Hypothalamus (tissue), 51 donors: Measurements from ENCODE around the gene NOX5.
A peak's percentile ranks its signal among the peaks of the same experiment; 100 is the strongest.

Experiments
- DNase-seq, 51 donors: peaks; one replicate each; lab custom pipeline; 2025; lab: John Stamatoyannopoulos, UW

The NOX5 gene

GRCh38 chr15:69096196-69096595, 81.7 kb downstream of the NOX5 start:
- no peak for DNase-seq

DNA sequence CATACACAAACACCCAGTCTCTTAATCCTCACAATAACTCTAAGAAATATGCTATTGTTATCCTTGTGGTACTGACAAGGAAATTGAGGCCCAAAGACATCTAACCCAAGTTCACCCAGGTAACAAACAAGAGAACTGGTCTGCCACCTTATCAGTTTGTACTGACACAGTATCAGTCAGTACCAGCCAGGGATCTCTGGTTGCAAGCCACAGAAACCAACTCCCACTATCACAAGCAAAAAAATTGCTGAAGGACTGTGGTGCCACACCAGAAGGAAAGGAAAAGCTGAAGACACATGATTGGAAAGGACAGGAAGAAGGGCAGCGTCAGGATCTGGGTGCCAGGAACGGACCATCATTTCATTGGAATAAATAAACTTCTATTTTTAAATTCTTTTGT, 82.1 kb downstream of the NOX5 start:
- DNase-seq = no peak

- no peak for DNase-seq
These were observed 84.3 kb downstream of the NOX5 start for GRCh38 chr15:69098771-69099170.

DNA sequence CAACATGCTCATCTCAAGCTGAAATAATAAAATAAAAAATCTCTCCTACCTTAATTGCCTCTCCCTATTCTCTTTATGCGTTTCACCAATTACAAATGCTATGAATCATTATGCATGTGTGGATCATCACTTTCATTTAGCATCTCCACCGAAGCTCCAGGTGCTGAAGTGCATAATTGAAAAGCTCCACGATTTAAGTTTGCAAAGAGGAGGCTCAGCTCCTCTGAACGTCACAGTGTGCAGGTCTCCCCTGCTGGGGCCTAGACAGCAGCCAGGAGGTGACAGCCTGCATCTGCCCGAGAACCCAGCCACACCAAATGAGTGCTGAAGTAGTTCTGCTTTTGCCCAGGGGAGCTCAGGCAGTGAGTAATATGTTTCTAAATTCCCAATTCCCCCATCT, 85.4 kb downstream of the NOX5 start:
- DNase-seq = no peak

DNA sequence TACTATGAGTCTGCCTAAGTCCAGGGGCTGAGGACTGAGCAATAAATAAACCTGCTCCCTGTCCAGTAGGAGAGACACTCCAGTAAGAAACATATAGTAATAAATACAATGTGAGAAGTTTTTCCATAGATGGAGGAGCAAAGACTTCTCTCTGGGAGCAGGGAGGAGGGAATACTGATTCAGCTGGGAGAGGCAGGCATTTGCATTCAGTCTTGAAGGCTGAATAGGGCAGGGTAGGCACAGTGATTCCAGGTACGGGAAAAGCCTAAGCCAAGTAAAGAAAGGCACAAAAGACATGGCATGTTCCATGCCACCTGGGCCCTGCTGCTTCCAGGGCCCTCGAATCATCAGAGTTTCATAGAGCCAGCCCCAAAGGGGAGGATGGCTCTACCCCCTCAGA, 86.3 kb downstream of the NOX5 start:
- no peak for DNase-seq

DNA sequence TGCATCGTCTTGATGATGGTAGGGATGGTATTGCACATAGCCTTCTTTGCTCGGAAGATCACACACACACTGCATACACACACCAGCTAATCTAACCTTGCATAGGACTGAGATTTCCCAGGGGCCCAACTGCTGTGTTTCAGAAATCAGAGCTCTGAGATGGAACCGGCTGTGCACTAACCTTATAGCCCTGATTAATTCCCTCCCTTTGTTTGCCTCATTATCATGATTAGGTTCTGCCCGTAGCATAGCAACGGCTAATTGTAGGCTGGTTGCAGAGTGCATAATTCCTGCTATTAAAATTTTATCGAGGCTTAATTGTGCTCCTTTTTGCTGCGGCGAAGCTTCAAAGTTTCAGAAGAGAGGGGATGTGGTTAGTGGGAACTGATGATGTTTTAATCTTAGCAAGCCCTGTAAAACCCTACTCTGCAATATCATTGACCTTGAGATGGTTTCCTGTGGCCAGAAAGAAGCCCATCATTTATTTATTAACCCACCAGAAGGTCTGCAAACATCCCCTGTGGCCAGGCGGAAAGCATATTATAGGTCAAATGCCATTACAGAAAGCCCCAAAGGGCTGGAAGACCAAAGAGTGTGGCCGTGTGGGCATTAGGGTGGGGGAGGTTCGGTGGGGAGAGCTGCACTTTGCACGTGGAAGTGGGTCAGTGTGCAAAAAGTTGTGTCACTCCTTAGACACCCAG, 89.7 kb downstream of the NOX5 start:
- peak in 1 of 51 donors; percentile 47 for DNase-seq

- DNase-seq = peak in 1 of 51 donors; percentile 16
These were observed 91.0 kb downstream of the NOX5 start for GRCh38 chr15:69105451-69105985.

DNA sequence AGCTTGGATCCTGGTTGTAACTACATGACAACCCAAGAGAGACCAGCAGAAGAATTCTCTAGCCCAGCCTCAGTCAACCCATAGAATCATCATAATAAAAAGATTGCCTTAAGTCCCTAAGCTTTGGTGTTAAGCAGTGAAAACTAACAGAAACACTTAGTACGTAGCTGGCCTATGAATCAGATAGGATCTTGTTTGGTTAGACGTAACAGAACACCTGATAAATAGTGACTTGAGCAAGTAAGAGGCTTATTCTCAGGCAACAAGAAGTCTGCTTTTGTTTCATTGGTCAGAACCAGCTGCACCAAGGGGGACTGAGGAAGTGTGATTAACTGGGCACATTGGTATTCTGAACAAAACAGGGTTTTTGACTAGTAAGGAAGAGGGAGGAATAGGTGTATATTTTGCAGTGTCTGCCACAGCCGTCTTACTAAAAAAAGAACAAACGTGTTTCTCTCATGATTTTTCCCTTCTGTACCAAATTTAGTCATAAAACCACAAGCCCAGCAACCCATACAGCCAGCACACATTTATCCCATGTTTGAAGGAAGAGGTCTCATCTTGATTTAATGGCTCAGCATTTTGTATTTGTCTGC, 92.6 kb downstream of the NOX5 start:
- no peak for DNase-seq
